ENCODE measurements around the gene RTEL1. TPM values are rescaled to one million over a fixed set of nuclear protein-coding genes. Genes with fewer than 3 reads are reported as not detected.
"Not testable (repeated sequence)": the region's sequence is repeated elsewhere in the genome, so short reads cannot be mapped to it uniquely, and the experiment has no call there.

RTEL1 gene
- total RNA-seq, 1 donor from 2014 or later = 12.2 TPM

DNA sequence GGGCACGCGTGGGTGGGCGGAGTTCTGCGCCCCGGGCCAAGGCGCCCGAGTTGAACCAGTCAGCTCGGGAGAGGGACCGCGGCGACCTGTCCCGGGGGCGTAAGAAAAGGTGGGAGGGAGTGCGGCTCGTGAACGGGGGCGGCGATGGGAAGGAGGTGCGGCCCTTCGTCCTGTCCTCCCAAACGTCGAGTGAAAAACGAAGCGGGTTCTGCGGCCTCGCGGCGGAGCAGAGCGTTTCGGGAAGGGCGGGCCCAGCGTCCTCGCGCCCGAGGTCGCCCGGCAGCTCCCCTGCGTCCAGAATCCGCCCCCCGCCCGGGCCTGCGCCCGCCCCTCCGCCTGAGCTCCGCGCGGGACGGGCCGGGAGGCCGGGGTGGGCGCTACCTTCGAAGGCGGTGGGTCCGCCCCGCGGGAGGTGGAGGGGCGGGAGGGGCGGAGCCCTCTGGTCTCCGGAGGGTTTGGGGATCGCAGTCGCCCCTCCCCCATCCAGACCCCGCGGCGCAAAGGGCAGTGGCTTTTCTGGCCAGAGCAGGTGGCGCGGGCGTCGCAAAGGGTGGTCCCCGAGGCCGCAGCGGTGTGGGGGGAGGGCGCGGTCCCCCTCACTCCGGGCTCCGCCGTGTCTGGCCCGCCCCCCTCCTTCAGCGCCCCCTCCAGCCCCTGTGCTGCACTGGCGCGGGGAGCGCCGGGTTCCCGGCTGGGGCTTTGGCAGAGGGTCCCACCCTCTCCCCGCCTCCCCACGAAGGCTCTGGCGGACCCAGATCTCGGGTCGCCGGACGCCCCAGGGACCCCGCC lies 5.7 kb upstream of the RTEL1 start:
- peak; percentile 7 for ATAC-seq

DNA sequence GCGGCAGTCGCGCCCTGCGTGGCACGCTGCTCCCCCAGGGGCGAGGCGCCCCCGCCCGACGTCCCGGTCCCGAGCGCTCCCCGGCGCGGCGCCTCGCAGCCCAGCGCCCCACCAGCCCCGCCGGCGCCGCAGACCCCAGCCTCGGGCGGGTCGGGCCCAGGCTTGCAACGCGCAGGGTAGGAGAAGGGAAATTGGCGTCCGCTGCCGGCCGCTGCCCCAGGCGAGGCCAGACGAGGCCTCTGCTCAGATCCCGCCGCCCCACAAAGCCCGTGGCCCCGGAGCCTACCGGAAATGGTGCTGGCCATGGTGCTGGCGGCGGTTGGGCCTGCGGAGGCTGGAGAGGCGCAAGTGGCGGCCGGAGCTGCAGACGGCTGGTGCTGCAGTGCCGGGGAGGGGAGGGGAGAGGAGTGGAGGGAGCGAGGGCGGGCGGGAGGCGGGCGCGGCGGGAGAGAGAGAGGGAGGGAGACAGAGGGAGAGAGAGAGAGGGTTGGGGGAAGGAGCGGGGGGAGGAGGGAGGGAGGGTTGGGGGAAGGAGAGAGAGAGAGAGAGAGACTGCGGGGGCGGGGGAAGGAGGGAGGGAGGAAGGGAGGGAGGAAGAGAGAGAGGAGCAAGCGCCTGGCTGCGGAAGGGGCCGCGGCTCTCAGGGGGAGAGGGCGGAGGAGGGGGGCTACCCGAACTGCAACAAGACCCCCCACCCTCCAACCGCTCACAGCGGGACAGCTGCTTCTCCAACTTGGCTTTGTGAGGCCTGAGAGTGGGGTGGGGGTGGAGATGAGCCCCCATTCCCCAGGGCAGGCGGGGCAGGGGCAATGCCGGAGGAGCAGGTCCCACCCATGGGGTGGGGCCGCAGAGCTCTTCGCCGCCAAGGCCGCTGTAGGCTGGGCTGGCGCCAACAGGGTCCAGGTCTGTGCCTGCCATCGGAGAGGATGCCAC lies 4.8 kb upstream of the RTEL1 start, which contains the start of gene STMN3:
Gene STMN3 (minus strand): TSS at position 384 of the 933 bp plus-strand sequence. CDS start 79 bp downstream, at position 305.
- peak; percentile 47 for ATAC-seq

DNA sequence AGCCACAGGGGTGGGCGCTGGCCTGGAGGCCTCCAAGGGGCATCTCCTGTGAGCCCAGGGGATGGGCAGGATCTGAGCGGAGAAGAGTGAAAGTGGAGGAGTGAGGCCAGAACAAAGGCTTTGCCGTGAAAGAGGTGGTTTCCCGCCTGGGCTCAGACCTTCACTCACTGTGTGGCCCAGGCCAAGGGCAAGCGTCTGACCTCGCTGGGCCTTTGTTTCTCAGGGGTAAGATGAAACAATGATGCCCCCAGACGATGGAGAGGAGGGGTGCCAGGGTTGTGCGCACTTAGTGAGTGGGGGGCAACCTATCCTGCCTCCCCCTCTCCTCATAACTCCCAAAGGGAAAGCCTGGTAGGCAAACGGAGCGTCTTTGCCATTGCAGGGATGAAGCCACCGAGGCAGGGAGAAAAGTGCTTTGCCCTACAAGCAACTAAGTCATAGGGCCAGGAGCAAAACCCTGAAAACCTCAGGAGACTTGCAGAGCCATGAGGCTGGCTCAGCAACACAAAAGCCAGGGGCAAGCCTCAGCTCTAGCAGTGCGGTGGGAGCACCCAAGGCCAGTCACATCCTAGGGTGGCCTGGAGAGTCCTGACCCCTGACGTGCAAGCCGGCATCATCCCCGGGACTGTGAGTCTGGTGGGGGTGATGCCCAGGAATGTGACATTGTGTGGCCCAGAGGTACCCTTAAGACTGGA lies 4.0 kb upstream of the RTEL1 start:
- ATAC-seq = no peak

DNA sequence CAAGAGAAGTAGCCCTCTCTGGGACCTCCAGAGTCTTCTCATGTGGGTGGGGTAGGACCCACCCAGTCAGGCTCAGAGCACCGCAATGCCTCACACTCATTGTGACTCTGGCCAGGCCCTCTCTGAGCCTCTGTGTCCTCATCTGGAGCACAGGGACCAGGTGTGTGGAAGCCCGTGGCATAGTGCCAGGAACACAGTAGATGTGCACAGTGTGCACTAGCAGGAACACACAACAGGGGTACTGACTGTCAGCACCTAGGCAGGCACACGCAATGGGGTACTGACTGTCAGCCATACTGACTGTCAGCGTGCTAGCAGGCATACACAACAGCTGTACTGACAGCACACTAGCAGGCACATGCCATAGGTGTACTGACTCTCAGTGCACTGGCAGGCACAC lies 2.9 kb upstream of the RTEL1 start:
- ATAC-seq = no peak

DNA sequence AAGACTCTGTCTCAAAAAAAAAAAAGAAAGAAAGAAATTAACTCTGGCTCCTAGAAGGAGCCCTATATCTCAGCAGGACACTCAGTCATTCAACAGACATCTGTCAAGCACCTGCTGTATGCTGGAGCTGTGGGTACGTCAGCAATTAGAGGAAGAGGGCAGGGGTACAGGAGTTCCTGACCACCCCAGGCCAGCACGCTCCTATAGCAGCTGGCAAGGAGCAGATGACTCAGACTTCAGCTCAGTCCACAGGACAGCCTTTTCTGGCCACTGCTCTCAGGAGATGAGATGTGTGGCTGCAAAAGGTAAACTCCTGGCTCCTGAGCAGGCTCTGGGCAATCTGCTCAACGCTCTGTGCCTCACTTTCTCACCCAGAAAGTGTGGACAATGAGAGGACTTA lies 1.7 kb upstream of the RTEL1 start:
- ATAC-seq = no peak

DNA sequence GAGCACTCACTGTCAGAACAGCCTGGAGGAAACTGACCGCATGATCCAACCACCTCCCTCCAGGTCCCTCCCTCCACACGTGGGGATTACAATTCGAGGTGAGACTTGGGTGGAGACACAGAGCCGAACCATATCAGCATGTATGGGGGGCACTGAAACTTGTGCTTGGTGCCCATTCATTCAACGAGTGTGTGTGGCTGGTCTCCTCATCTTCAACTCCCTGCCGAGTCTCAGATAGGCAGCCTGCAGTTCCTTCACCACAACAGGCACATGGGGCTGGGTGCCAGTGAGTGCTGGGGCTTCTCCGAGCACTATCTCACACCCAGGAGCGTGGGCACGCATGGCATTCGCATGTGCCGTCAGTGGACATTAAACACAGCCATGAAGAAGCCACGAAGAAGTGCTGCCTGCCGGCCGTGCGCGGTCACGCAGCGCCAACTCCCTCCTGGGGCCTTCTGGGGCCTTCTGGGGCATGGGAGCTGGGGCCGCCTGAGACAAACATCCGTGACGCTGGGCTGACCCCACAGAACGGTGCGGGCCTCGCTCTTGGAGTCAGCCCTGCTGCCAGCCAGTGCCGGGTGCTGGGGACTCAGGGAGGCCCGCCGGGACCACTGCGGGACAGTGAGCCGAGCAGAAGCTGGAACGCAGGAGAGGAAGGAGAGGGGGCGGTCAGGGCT lies 714 bp upstream of the RTEL1 start:
- no peak for ATAC-seq

DNA sequence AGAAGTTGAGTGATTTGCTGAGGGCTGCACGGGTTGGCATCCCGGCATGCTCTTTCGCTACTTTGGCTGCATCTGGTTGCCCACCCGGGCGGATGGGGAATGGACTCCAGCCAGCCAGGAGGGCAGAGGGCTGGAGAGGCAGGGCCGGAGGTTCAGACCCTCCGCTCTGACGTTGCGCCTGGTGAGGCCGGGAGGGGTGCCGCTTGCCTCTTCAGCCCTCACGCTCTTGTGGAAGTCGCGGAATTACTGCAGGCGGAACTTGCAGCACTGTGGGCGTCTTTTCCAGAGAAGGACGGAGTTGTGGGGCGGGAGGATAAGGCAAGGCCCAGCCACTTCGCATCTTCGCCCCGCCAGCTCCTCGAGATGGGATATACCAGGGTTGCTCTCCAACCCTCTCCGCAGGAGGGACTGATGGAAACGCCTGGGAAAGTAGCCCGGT lies 656 bp downstream of the RTEL1 start:
- ATAC-seq = peak; percentile 33

DNA sequence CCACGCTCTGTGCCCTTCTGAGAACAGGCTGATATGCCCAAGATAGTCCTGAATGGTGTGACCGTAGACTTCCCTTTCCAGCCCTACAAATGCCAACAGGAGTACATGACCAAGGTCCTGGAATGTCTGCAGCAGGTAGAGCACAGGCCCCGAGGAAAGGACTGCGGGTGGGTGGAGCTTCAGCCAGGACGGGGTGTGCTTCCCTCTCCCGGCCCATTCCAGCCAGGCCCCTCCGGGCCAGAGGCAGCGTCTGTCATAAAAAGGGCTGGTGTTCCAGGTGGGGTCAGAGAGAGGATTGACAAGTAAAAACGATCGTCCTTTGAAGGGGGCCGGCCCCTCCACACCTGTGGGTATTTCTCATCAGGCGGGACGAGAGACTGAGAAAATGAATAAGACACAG lies 1.3 kb downstream of the RTEL1 start:
- no peak for ATAC-seq

DNA sequence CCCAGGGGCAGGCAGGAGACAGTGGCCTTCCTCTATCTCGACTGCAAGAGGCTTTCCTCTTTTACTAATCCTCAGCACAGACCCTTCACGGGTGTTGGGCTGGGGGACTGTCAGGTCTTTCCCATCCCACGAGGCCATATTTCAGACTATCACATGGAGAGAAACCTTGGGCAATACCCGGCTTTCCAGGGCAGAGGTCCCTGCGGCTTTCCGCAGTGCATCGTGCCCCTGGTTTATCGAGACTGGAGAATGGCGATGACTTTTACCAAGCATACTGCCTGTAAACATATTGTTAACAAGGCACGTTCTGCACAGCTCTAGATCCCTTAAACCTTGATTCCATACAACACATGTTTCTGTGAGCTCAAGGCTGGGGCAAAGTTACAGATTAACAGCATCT lies 2.1 kb downstream of the RTEL1 start:
- ATAC-seq = not testable (repeated sequence)

DNA sequence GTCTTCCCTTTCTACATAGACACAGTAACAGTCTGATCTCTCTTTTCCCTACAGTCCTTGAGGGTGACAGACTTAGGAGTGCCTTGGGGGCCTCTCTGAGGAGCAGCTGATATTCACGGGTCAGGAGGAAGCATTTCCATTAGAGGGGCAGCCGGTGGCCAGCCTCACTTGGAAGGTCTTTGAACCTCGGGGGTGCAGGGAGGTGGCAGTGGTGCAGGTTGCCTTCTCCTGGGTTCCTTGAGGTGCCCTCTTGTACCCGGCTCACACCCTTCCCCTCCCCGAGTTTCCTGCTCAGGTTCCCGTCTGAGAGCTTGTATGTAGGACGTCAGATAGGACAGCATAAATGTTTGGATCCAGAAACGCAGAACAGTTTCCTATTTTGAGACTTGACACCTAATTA lies 2.5 kb downstream of the RTEL1 start:
- no peak for ATAC-seq

DNA sequence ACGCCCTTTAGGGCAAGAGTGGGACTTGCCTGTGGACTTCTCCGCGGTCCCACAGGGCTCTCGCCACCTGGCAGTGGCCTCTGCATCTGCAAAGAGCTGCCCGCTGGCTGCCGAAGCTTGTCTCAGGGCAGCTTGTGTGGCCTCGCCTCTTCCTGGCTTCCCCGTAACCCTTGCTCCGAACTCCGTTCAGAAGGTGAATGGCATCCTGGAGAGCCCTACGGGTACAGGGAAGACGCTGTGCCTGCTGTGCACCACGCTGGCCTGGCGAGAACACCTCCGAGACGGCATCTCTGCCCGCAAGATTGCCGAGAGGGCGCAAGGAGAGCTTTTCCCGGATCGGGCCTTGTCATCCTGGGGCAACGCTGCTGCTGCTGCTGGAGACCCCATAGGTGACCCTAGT lies 3.0 kb downstream of the RTEL1 start:
- ATAC-seq = no peak

DNA sequence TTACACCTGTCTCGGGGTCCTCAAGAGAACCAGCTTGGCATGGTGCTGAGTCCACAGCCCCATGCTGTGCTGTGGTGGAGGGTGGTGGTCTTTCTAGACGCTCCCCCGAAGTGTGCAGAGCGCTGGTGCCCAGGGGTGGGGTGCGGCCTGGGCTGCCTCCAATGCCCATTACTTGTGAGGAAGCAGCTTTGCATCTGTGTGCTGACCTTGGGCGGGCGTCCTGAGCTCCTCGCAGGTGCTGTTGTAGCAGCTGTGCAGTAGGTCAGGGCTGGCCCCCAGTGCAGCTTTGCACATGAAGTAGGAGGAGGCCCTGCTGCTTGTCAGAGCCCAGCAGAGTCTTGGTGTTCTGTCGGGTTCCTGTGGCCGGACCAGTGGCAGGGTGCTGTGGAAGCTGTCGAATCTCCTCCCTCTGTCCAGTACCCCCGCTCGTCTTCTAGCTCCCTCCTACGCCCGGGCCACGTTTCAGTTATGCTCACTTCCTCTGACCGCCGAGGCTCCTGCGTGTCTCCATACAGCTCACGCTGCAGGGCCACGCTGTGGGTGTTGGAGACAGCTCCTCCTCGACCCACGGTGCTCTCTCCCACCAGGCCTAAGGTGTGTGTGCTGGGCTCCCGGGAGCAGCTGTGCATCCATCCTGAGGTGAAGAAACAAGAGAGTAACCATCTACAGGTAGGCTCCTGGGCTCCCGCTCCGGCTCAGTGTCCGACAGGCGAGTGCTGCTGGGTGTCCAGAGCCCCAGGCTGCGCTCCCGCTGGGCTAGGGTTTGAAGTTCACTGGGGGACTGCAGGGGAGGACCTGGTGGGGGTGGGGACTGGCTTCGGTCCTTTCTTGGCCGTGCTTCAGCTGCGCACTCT lies 4.1 kb downstream of the RTEL1 start:
- no peak for ATAC-seq

DNA sequence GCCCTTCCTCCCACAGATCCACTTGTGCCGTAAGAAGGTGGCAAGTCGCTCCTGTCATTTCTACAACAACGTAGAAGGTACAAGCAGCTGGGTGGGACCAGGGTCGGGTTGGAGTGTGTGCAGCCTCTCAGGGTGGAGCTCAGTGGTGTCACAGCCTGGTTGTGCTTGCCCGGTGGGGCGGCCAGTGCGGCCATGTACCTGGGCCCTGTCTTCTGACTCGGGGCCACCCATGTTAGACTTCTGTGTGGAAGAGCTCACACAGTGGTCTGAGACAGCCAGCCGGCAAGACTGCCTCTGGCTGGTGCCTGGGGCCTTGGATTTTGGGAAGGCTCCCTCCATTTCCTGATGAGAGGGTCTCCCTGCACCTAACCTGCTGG lies 4.7 kb downstream of the RTEL1 start:
- no peak for ATAC-seq

DNA sequence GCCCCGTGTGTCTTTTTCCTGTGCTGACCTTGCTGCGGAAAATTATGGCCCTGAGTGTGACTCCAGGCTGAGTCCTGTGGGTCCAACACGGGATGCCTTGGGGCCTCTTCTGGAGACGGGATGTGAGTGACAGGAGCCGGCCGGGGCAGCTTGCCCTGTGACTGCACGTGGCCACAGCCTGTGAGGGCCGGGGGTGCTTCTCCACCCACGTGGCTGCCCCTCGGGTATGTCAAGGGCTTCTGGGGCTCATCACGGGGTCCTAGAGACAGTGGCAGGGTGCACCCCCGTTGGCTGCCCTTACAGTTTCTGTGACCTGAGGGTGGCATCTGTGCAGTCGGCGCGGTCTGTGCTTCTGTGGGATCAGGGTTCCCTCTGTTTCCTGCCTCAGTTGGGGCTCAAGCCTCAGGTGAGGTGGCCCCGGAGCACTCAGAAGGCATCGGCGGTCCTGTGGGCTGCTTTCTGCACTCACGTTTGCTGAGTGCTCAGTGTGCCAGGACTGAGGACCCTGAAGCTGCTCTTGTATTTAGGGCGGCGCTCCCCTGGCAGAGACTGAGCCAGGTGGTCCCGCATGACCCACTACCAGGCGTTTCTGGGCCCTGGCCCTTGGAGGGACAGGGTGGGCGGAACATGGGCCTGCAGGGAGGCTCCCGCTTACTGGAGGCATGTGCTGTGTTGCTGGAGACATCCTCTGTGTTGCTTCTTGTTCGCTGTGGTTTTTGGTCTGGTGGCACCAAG lies 5.4 kb downstream of the RTEL1 start:
- ATAC-seq = no peak

DNA sequence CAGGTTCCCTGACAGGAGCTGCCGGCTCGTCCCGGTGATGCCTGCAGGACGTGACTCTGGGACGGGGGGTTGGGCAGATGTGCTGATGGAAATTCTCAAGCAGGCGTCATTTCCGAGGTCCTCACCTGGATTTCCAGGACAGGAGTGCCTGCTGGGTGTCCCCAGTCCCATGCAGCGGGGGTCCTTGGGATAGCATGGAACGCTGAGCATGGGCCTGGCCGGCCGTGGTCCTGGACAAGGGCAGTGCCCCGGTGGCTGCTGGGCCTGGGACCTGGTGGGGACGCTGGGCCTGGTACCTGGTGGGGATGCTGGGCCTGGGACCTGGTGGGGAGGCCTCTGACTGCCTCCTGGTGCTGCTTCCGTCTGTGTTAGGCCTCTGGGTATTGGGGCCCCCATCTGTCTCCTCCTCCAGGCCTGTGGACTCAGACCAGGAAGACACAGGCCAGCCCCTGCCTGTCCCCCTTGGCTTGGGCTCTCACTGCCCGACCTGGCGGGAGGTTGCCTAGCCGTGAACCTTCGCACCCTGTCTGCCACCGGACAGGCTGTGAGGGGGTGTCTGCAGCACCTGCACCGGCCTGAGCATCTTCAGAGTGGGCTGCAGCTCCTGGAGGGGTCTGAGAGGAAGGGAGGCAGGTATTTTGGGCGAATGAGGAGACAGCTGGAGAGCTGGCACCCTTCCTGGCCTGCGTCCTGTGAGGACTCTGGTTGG lies 6.2 kb downstream of the RTEL1 start:
- no peak for ATAC-seq

DNA sequence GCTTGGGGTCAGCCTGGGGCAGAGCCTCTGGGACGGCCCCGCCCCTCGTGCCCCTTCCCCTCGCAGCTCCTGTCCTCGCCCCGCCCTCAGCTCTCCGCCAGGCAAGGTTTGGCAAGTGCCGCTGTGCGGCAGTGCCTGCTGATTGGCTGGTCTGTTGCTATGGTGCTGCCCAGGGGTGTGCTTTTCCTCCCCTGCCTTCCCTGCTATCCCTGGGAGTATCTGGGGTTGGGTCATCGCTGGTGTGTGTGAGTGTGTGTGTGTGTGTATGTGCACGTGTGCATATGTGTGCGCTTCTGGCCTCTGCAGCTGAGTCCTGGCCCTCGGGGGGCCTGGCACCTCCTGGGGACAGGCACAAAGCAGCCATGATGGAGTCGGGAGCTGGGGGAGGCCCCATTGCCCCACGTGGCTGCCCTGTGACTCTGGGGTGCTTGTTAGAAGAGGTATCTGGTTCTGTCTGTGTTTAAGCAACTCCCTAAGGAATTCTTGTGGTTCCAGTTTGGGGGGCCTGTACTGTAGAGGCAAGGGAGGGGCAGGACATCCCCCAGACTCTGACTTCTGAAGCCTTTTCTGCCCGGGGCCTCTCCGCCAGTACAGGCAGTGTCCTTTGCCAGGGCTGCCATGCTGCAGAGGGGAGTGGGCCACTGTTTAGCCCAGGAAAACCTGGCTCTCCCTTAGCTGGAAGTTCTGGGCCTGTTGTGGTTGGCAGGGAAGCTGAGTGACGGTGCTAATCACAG lies 6.9 kb downstream of the RTEL1 start:
- peak; percentile 31 for ATAC-seq

DNA sequence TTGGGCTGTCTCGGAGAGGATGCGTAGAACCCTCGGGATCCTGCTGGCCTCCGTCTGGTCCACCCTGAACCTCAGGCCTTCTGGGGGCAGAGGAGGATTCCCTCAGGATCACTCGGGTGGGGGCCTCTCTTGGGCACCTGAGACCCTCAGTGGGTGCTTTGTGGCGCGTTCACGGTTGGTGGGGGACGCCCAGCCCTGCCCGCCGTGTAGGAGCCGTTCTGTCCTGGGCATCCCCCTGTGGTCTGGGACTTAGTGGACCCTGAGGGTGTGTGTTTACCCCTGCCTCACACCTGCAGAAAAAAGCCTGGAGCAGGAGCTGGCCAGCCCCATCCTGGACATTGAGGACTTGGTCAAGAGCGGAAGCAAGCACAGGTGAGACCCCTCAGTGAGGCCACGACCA lies 7.6 kb downstream of the RTEL1 start:
- ATAC-seq = no peak

DNA sequence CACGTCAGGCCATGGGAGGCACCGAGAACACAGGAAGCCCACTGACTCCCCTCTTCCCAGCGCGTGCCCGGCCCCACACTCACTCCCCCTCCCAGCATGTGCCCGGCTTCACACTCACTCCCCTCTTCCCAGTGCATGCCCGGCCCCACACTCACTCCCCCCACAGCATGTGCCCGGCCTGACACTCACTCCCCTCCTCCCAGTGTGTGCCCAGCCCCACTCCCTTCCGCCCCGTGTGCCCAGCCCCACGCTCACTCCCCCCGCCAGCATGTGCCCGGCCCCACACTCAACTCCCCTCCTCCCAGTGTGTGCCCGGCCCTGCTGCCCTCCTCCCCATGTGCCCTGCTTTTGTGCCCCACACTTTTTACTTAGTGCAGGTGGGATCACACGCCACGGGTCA lies 9.7 kb downstream of the RTEL1 start:
- no peak for ATAC-seq

DNA sequence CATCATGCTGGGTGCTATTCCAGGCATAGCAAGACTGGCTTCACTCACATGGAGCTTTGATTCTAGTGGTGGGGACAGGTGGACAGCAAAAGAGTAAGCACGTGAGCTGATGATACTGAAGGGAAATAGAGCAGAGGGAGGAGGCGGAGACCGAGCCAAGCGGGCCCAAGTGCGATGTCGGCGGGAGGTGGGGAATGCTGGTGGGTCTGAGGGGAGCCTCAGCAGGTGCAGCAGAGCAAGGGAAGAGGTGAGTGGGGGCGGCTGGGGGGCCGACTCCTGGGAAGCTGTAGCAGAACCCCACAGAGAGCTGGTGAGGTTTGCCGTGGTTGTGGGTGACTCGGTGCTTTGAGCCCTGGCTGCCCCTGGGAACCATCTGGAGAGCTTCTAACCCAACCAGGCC lies 10.2 kb downstream of the RTEL1 start:
- ATAC-seq = no peak

All from esophagus mucosa (tissue), 1 donor.